SU-DHL-6 (cell line): ENCODE measurements around the gene FSTL1.

Experiments used
- H2AFZ ChIP-seq: fragments of 200-600 bp; sonication (generic); 2 replicates; pipeline ENCODE4 v1.6.1; 2014; ENCODE audit warnings: low read depth, mild to moderate bottlenecking, moderate library complexity, mixed read lengths, antibody characterized with exemption, low read length; ENCODE audit not compliant: severe bottlenecking
- H3F3A ChIP-seq: fragments of 200-600 bp; shearing (Covaris generic); 2 replicates; pipeline ENCODE4 v1.6.0; 2016; ENCODE audit warnings: antibody characterized with exemption, mild to moderate bottlenecking; ENCODE audit not compliant: insufficient read depth
- H3K27ac ChIP-seq: fragments of 200-600 bp; sonication (generic); 2 replicates; pipeline ENCODE4 v1.5.1; 2016; ENCODE audit warnings: low read depth, mild to moderate bottlenecking, low read length, moderate library complexity, mixed read lengths
- H3K27me3 ChIP-seq: fragments of 200-600 bp; sonication (generic), shearing (Covaris generic); 2 replicates; pipeline ENCODE4 v1.6.0; 2014; ENCODE audit warnings: mild to moderate bottlenecking, low read length
- H3K36me3 ChIP-seq: fragments of 200-600 bp; sonication (generic); 2 replicates; pipeline ENCODE4 v1.6.1; 2014; ENCODE audit warnings: mild to moderate bottlenecking, low read length, mixed read lengths
- H3K4me2 ChIP-seq: fragments of 300-600, 200-600 bp; shearing (Covaris generic), sonication (generic); 2 replicates; pipeline ENCODE4 v1.6.0; 2014; ENCODE audit warnings: low read length, low read depth, mild to moderate bottlenecking; ENCODE audit not compliant: poor library complexity, severe bottlenecking
- H3K4me3 ChIP-seq: fragments of 200-600 bp; sonication (generic); 2 replicates; pipeline ENCODE4 v1.5.1; 2014; ENCODE audit warnings: antibody characterized with exemption, low read length, mild to moderate bottlenecking, mixed read lengths; ENCODE audit not compliant: insufficient read depth, poor library complexity, severe bottlenecking
- H3K79me2 ChIP-seq: fragments of 200-600 bp; sonication (generic); 2 replicates; pipeline ENCODE4 v1.6.1; 2014; ENCODE audit warnings: mild to moderate bottlenecking, low read length, moderate library complexity; ENCODE audit not compliant: insufficient read depth
- H3K9ac ChIP-seq: fragments of 200-600 bp; sonication (generic); 2 replicates; pipeline ENCODE4 v1.7.0; 2014; ENCODE audit warnings: mild to moderate bottlenecking, low read length
- H3K9me2 ChIP-seq: fragments of 200-600 bp; sonication (generic); replicated peaks from 2 replicates; pipeline ENCODE4 v1.6.1; 2014; ENCODE audit warnings: low read length; ENCODE audit not compliant: insufficient read depth
- H3K9me3 ChIP-seq: fragments of 200-600 bp; sonication (generic); 2 replicates; pipeline ENCODE4 v1.6.1; 2014; ENCODE audit warnings: low read length, mixed read lengths; ENCODE audit not compliant: insufficient read depth
- H4K20me1 ChIP-seq: fragments of 200-600 bp; sonication (generic); 2 replicates; pipeline ENCODE4 v1.6.1; 2014; ENCODE audit warnings: low read depth, mild to moderate bottlenecking, antibody characterized with exemption, low read length, moderate library complexity, mixed read lengths
- EZH2phosphoT487 ChIP-seq: fragments of 200-600 bp; sonication (generic), shearing (Covaris generic); conservative IDR thresholded peaks from 2 replicates; pipeline ENCODE4 v1.6.1; 2018; ENCODE audit warnings: mild to moderate bottlenecking, antibody characterized with exemption, low read length, moderate library complexity, mixed read lengths
- TF ChIP-seq, protein P1 (sequence below): fragments of 200-600 bp; sonication (generic); IDR thresholded peaks from one replicate; pipeline ENCODE4 v1.5.1; 2017; ENCODE audit warnings: antibody characterized with exemption, mild to moderate bottlenecking, low read length, moderate library complexity; ENCODE audit not compliant: insufficient read depth, poor library complexity, severe bottlenecking

FSTL1 gene

GRCh38 chr3:120429921-120430361 lies 20.9 kb downstream of the FSTL1 start:
- no peaks in the 10 kb centered on the region for H3K36me3 ChIP-seq
- no peaks in the 10 kb centered on the region for H3K79me2 ChIP-seq
- no peaks in the 10 kb centered on the region for H3K9me2 ChIP-seq
- H2AFZ ChIP-seq, result no peak overlapping the region
- no peak overlapping the region for H3K27ac ChIP-seq
- H3K27me3 ChIP-seq, result no peaks in the 10 kb centered on the region
- H3K4me2 ChIP-seq, result no peak overlapping the region
- no peak overlapping the region for H3K9ac ChIP-seq
- H3K9me3 ChIP-seq, result no peaks in the 10 kb centered on the region
- no peaks in the 10 kb centered on the region for H4K20me1 ChIP-seq
- no peak overlapping the region for H3K4me3 ChIP-seq
- no peaks in the 10 kb centered on the region for H3F3A ChIP-seq
- TF ChIP-seq EZH2phosphoT487, result no peak
- TF ChIP-seq, protein P1, sequence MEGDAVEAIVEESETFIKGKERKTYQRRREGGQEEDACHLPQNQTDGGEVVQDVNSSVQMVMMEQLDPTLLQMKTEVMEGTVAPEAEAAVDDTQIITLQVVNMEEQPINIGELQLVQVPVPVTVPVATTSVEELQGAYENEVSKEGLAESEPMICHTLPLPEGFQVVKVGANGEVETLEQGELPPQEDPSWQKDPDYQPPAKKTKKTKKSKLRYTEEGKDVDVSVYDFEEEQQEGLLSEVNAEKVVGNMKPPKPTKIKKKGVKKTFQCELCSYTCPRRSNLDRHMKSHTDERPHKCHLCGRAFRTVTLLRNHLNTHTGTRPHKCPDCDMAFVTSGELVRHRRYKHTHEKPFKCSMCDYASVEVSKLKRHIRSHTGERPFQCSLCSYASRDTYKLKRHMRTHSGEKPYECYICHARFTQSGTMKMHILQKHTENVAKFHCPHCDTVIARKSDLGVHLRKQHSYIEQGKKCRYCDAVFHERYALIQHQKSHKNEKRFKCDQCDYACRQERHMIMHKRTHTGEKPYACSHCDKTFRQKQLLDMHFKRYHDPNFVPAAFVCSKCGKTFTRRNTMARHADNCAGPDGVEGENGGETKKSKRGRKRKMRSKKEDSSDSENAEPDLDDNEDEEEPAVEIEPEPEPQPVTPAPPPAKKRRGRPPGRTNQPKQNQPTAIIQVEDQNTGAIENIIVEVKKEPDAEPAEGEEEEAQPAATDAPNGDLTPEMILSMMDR, result no peak

DNA sequence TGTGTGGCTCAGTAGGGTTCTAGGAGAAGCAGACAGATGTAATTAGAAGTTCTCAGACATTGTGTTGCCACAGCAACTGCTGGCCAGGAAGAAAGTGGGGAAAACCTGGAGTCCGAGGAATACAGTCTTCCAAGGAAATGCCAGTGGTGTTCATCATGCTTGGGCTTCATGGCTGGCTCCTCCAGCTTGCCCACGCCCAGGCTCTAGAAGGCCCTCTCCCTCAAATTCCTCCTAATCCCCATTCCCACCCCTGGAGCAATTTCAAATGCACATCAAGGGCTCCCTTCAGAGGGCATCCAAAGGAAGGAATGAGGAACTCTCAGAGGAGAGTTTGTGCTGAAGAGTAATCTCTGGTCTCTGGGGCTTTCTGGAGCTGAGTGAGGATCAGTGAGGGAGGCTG lies 21.9 kb downstream of the FSTL1 start:
- no peaks in the 10 kb centered on the region for H3K79me2 ChIP-seq

DNA sequence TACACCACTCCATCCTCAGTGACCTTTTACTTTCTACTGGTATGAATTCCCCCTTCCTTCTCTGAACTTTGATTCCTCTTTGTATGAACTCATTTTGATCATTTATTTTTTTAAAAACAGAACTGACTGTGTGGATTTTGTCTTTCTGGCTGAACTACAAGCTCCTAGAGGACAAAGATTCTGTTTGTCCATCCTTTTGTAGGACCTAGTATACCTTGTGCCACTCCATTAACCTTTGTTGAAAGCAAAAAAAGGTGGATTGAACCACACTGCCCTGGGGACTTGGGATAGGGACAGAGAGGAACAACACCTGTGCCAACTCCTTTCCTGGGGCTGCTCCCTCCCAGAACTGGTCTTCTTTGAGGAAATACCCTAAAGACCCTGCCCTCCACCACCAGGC lies 23.6 kb downstream of the FSTL1 start:
- TF ChIP-seq, protein P1, result no peak
- no peak for TF ChIP-seq EZH2phosphoT487
- H3K79me2 ChIP-seq, result no peaks in the 10 kb centered on the region
- H3K9ac ChIP-seq, result no peak overlapping the region
- H3K4me2 ChIP-seq, result no peak overlapping the region
- no peak overlapping the region for H3K27ac ChIP-seq
- H3K27me3 ChIP-seq, result no peaks in the 10 kb centered on the region
- H3F3A ChIP-seq, result no peaks in the 10 kb centered on the region
- H3K9me3 ChIP-seq, result no peaks in the 10 kb centered on the region
- H3K4me3 ChIP-seq, result no peak overlapping the region
- H3K9me2 ChIP-seq, result no peaks in the 10 kb centered on the region
- H2AFZ ChIP-seq, result no peak overlapping the region
- no peaks in the 10 kb centered on the region for H3K36me3 ChIP-seq
- H4K20me1 ChIP-seq, result no peaks in the 10 kb centered on the region

More for the DNA sequence above, 21.9 kb downstream of the FSTL1 start:
- Histone ChIP-seq H3K9ac (no peak overlapping the region), H3F3A (no peaks in the 10 kb centered on the region), H3K4me2 (no peak overlapping the region), H3K9me2 (no peaks in the 10 kb centered on the region), H3K27me3 (no peaks in the 10 kb centered on the region), H4K20me1 (no peaks in the 10 kb centered on the region), H3K4me3 (no peak overlapping the region), H3K27ac (no peak overlapping the region), H2AFZ (no peak overlapping the region), H3K36me3 (no peaks in the 10 kb centered on the region), H3K9me3 (no peaks in the 10 kb centered on the region)
- TF ChIP-seq EZH2phosphoT487, result no peak
- TF ChIP-seq, protein P1, result no peak
